HepG2 (cell line): Measurements from ENCODE around the gene ATXN7L3. TPM values are rescaled to one million over a fixed set of nuclear protein-coding genes. Genes with fewer than 3 reads are reported as not detected.
A peak's percentile ranks its signal among the peaks of the same experiment; 100 is the strongest.

Source experiments
- ATAC-seq: fragments of 200-7000 bp; cut with Tn5 transposase; 3 replicates; pipeline ENCODE4 v1.9.1; 2020; ENCODE audit warnings: mild to moderate bottlenecking, moderate library complexity
- BruUV-seq: library from RNA; stranded (reverse); fragments of 400-500 nt; replicated peaks from 2 replicates; lab custom pipeline; 2021; lab: Mats Ljungman, UMichigan
- CTCF ChIA-PET: fragments of 300-600 bp; formaldehyde crosslinking; extraction: SDS; loops from one replicate; lab custom pipeline; 2021; ENCODE audit warnings: low total read pairs, inconsistent platforms, low intra/inter-chr PET ratio; lab: Yijun Ruan, JAX
- POLR2A ChIA-PET: fragments of 350-600 bp; sonication (Branson Sonifier 250); formaldehyde crosslinking; loops from one replicate; lab custom pipeline; 2020; ENCODE audit warnings: antibody characterized with exemption, inconsistent platforms; lab: Yijun Ruan, JAX
- DNase-seq: peaks from one replicate; pipeline ENCODE4 v3.0.0-alpha.2; 2015; ENCODE audit warnings: low spot score
- FAIRE-seq: peaks from 3 replicates; lab custom pipeline; 2011; peaks lifted over from hg19 to GRCh38; lab: Jason Lieb, UNC
- H2AFZ ChIP-seq: one replicate; pipeline ENCODE4 v1.6.1; 2011; ENCODE audit warnings: low read length, inconsistent platforms
- H3K27ac ChIP-seq: fragments of 300-600 bp; 3 replicates; pipeline ENCODE4 v1.8.0; 2011; ENCODE audit warnings: mixed run types, mild to moderate bottlenecking, mixed read lengths, low read length, inconsistent platforms; ENCODE audit not compliant: insufficient read depth; ENCODE audit errors: extremely low read length
- H3K27me3 ChIP-seq, 2 experiments: fragments of 200-600 bp in 1 of 2; 2 replicates in 1 of 2; 3 replicates in 1 of 2; pipeline versions ENCODE4 v1.6.0 to v1.8.0; 2011; ENCODE audit warnings: low read length in 2 of 2, mild to moderate bottlenecking in 2 of 2, moderate library complexity in 2 of 2, inconsistent platforms in 1 of 2; ENCODE audit not compliant: insufficient read depth in 2 of 2, control insufficient read depth in 1 of 2
- H3K36me3 ChIP-seq, 2 experiments: fragments of 200-600 bp in 1 of 2; replicated peaks in 1 of 2; 2 replicates in 1 of 2; 3 replicates in 1 of 2; pipeline versions ENCODE4 v1.5.1 to v1.8.0; 2011; ENCODE audit warnings: low read length in 2 of 2, inconsistent platforms in 1 of 2; ENCODE audit not compliant: insufficient read depth in 2 of 2, control insufficient read depth in 1 of 2
- H3K4me1 ChIP-seq: 2 replicates; pipeline ENCODE4 v1.5.1; 2012; ENCODE audit warnings: low read length, inconsistent platforms; ENCODE audit not compliant: insufficient read depth
- H3K4me2 ChIP-seq: 2 replicates; pipeline ENCODE4 v1.6.0; 2011; ENCODE audit warnings: low read depth, low read length, inconsistent platforms
- H3K4me3 ChIP-seq, 3 experiments: fragments of 200-600 bp in 1 of 3; sonication (generic), shearing (Covaris generic) in 1 of 3; replicated peaks in 1 of 3; 2 replicates each; pipeline ENCODE4 v1.5.1; 2011 to 2016; ENCODE audit warnings: low read length in 3 of 3, inconsistent platforms in 2 of 3, low read depth in 2 of 3, mild to moderate bottlenecking in 2 of 3, control low read depth in 1 of 3, mixed read lengths in 1 of 3; ENCODE audit not compliant: insufficient read depth in 1 of 3
- H3K79me2 ChIP-seq: one replicate; pipeline ENCODE4 v1.6.1; 2011; ENCODE audit warnings: low read length, inconsistent platforms; ENCODE audit not compliant: insufficient read depth
- H3K9ac ChIP-seq: 2 replicates; pipeline ENCODE4 v1.6.0; 2011; ENCODE audit warnings: mild to moderate bottlenecking, low read depth, low read length, inconsistent platforms; ENCODE audit not compliant: insufficient read depth
- H3K9me3 ChIP-seq: 2 replicates; pipeline ENCODE4 v1.5.1; 2012; ENCODE audit warnings: mild to moderate bottlenecking, low read length
- H4K20me1 ChIP-seq: 2 replicates; pipeline ENCODE4 v1.6.0; 2011; ENCODE audit warnings: inconsistent platforms, mild to moderate bottlenecking, low read length, moderate library complexity; ENCODE audit not compliant: insufficient read depth
- BHLHE40 ChIP-seq: IDR thresholded peaks from 2 replicates; pipeline ENCODE4 v1.6.1; 2011; ENCODE audit warnings: low read length, improper control_type of control experiment
- BRD4 ChIP-seq: sonication (generic); formaldehyde crosslinking; IDR thresholded peaks from 2 replicates; pipeline ENCODE4 v1.4.0; 2020; ENCODE audit warnings: missing genetic modification reagents
- EEA1 ChIP-seq: sonication (generic); formaldehyde crosslinking; IDR thresholded peaks from 2 replicates; pipeline ENCODE4 v1.5.1; 2020; ENCODE audit warnings: mild to moderate bottlenecking, missing genetic modification reagents, borderline replicate concordance
- GABPA ChIP-seq, 2 experiments: IDR thresholded peaks; 2 replicates each; pipeline ENCODE4 v1.6.1; 2011 to 2016; ENCODE audit warnings: low read depth in 2 of 2, low read length in 1 of 2, missing biosample characterization in 1 of 2, missing genetic modification characterization in 1 of 2
- MAZ ChIP-seq, 2 experiments: sonication (generic) in 1 of 2; formaldehyde crosslinking in 1 of 2; IDR thresholded peaks; 2 replicates each; pipeline versions ENCODE4 v1.5.0 to v1.6.1; 2012 to 2020; ENCODE audit warnings: low read depth in 2 of 2, mild to moderate bottlenecking in 2 of 2, borderline replicate concordance in 1 of 2, improper control_type of control experiment in 1 of 2, low read length in 1 of 2, missing genetic modification reagents in 1 of 2, moderate library complexity in 1 of 2
- NFIB ChIP-seq: sonication (generic); formaldehyde crosslinking; IDR thresholded peaks from 2 replicates; pipeline ENCODE4 v1.9.0; 2021; ENCODE audit warnings: missing genetic modification reagents, mild to moderate bottlenecking, borderline replicate concordance
- RARA ChIP-seq: IDR thresholded peaks from 2 replicates; pipeline ENCODE4 v1.6.1; 2016; ENCODE audit warnings: missing genetic modification reagents, missing compliant biosample characterization
- SMAD3 ChIP-seq: sonication (generic); formaldehyde crosslinking; IDR thresholded peaks from 2 replicates; pipeline ENCODE4 v1.4.0; 2020; ENCODE audit warnings: missing genetic modification reagents
- TBX2 ChIP-seq: sonication (generic); formaldehyde crosslinking; IDR thresholded peaks from 2 replicates; pipeline ENCODE4 v1.5.0; 2020; ENCODE audit warnings: missing genetic modification reagents, mild to moderate bottlenecking, borderline replicate concordance
- ZBTB20 ChIP-seq: sonication (generic); formaldehyde crosslinking; IDR thresholded peaks from 2 replicates; pipeline ENCODE4 v1.8.1; 2023; ENCODE audit warnings: missing genetic modification reagents, low read depth, mild to moderate bottlenecking, borderline replicate concordance
- ZFY ChIP-seq: sonication (generic); formaldehyde crosslinking; IDR thresholded peaks from 2 replicates; pipeline ENCODE4 v1.4.0; 2020; ENCODE audit warnings: missing genetic modification reagents
- ZNF7 ChIP-seq: IDR thresholded peaks from 2 replicates; pipeline ENCODE4 v1.6.1; 2016; ENCODE audit warnings: missing biosample characterization, missing genetic modification reagents
- WGBS: methylation state at CpG from one replicate; pipeline ENCODE4 v1.1.6; 2017; ENCODE audit warnings: low lambda C conversion rate; 5-methylcytosine and 5-hydroxymethylcytosine counted together
- in situ Hi-C: cut with HindIII; loops from 2 replicates; pipeline ENCODE4 v1.10.0; 2017; ENCODE audit warnings: low pct_unique_long_range_greater_than_20kb; ENCODE audit not compliant: extremely low pct_ligation_motif_present
- intact Hi-C: fragments of 100-400 bp; cut with micrococcal nuclease; formaldehyde crosslinking; loops from one replicate; pipeline ENCODE4 v1.10.0; 2022; ENCODE audit not compliant: unreplicated experiment
- polyA plus RNA-seq, 8 experiments: library from polyadenylated mRNA; depleted of rRNA in 3 of 8; stranded (reverse) in 7 of 8; unstranded in 1 of 8; fragments of >200 nt; fragmentation: Illumina TruSeq in 4 of 8; extraction: Trizol in 4 of 8; gene quantifications; 2 replicates each; pipeline versions ENCODE4 v1.2.1 to v1.2.3, GENCODE V29; 2011 to 2016; ENCODE audit warnings: low read depth in 4 of 8, missing spikeins in 1 of 8, mixed read lengths in 1 of 8; ENCODE audit not compliant: insufficient read depth in 1 of 8
- total RNA-seq, 5 experiments: library from RNA; depleted of rRNA; stranded (reverse); fragments of >200 nt; fragmentation: Illumina TruSeq; extraction: Trizol; gene quantifications; 2 replicates each; pipeline ENCODE4 v1.2.3, GENCODE V29; 2016; ENCODE audit warnings: low read depth in 1 of 5
- TF ChIP-seq, protein P1 (sequence below): IDR thresholded peaks from 2 replicates; pipeline ENCODE4 v1.6.1; 2018; ENCODE audit warnings: missing genetic modification reagents, mild to moderate bottlenecking, missing compliant biosample characterization
- TF ChIP-seq, protein P2 (sequence below): sonication (generic); formaldehyde crosslinking; IDR thresholded peaks from 2 replicates; pipeline ENCODE4 v1.5.0; 2020; ENCODE audit warnings: mild to moderate bottlenecking, missing genetic modification reagents, borderline replicate concordance

The ATXN7L3 gene
- total and polyA plus RNA-seq, 2 of the 13 experiments (the other 11 are each of a cell fraction or from before 2014, with no cell fraction given), result 44.5 to 59.1 TPM

DNA sequence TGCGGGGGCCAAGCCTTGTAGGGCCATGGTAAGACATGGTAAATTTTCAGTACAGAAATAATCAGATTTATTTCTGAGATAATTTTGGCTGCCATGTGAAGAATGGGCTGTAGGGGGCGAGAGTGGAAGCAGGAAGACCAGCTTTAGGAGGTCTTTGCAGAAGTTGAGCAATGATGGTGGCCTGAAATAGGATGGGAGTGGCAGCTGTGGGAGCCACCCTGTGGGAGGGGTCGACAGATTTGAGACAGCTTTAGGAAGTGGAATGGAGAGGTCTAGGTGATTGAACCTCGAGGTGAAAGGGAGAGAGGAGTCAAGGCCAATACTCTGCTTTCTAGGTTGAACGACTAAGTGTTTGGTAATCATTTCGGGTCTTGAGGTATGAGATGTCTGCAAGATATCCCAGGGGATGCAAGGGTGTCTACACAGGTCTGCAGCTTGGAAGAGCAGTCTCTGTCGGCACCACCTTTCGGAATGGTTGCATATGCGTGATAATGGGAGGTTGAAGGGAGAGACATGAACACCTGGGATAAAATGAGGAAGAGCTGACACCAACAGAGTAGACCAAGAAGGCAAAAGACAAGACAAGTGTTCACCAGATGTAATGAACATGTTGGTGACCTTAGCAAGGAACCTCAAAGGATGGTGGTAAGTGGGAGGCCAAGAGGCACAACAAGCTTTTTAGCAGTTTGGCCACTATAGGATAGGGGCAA is 4.2 kb upstream of the ATXN7L3 start (continued):
- TF ChIP-seq SMAD3 (CRISPR knock-in tag), result no peak
- TF ChIP-seq, protein P1, sequence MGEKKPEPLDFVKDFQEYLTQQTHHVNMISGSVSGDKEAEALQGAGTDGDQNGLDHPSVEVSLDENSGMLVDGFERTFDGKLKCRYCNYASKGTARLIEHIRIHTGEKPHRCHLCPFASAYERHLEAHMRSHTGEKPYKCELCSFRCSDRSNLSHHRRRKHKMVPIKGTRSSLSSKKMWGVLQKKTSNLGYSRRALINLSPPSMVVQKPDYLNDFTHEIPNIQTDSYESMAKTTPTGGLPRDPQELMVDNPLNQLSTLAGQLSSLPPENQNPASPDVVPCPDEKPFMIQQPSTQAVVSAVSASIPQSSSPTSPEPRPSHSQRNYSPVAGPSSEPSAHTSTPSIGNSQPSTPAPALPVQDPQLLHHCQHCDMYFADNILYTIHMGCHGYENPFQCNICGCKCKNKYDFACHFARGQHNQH (CRISPR knock-in tag), result peak; percentile 37; the same call in 1 of the 2 replicates
- no peak for TF ChIP-seq RARA (CRISPR knock-in tag)
- no peak for TF ChIP-seq GABPA (IDR thresholded peaks at IDR 0.05; ENCODE audit: low read depth, low read length)
- no peak for TF ChIP-seq GABPA (CRISPR knock-in tag; IDR thresholded peaks at IDR 0.05; ENCODE audit: low read depth)
- TF ChIP-seq MAZ (IDR thresholded peaks at IDR 0.05; ENCODE audit: borderline replicate concordance, low read depth, low read length), result no peak
- TF ChIP-seq MAZ (CRISPR knock-in tag; IDR thresholded peaks at IDR 0.05; ENCODE audit: low read depth), result 0 out of 2 replicates have a peak, but pooled peaks have one; percentile 24

DNA sequence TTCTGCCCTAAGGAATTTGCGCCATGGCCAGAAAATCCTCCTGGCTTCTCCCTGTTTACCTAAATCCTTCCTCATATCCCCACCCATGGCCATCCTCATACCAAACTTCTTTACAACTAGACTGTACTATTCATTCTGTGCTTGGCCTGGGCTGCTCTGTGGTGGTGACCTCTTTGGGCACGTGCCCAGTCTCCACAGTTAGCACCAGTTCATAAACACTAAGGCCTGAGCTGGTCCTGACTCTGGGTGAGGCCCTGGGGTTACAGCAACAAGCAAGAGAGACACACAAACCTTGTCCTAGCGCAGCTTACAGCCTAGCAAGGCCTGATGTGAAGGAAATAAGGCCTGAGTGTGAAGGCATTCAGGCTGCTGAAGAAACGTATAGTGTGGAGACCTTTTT is 3.1 kb upstream of the ATXN7L3 start:
- ATAC-seq (no peak), DNase-seq (no peak), FAIRE-seq (no peak)
- Histone ChIP-seq H3K36me3 (peaks cover 3 to 8% of the 10 kb centered on the region in 2 experiments; a peak in 4 of 5 replicates), H3K9me3 (no peaks in the 10 kb centered on the region), H3K9ac (no peak overlapping the region), H2AFZ (no peak overlapping the region), H3K4me2 (no peak overlapping the region), H3K79me2 (peaks cover 12% of the 10 kb centered on the region), H3K27ac (no peak overlapping the region), H3K4me3 (no peak overlapping the region), H3K4me1 (peaks cover 33% of the 10 kb centered on the region), H3K27me3 (no peaks in the 10 kb centered on the region; a peak in 1 of 5 replicates), H4K20me1 (0 out of 2 replicates have a peak, but pooled peaks cover 7% of the 10 kb centered on the region)
- in situ Hi-C loops (no loop called here), intact Hi-C loops (loop anchor here (2.0 to 5.0 kb wide), 2 partner anchors 16 to 125 kb away; partner anchors contain the start of gene UBTF)
- 45% methylated on average over 4 of the region's 4 CpGs for WGBS
- no TSS peak for BruUV-seq
- CTCF ChIA-PET, result interaction anchor here (1.4 to 1.9 kb wide), 2 partner anchors 15 to 143 kb away, joined by 5 to 13 read pairs; partner anchors contain the start of gene GRN
- POLR2A ChIA-PET, result interaction anchor here (1.1 to 1.6 kb wide), 2 partner anchors 16 kb away, joined by 3 to 4 read pairs; partner anchors contain the start of gene TMUB2
- TF ChIP-seq BHLHE40, result peak; percentile 65
- peak; percentile 7; the same call in 1 of the 2 replicates for TF ChIP-seq ZFY (CRISPR knock-in tag)
- TF ChIP-seq TBX2 (CRISPR knock-in tag), result no peak
- TF ChIP-seq, protein P2, sequence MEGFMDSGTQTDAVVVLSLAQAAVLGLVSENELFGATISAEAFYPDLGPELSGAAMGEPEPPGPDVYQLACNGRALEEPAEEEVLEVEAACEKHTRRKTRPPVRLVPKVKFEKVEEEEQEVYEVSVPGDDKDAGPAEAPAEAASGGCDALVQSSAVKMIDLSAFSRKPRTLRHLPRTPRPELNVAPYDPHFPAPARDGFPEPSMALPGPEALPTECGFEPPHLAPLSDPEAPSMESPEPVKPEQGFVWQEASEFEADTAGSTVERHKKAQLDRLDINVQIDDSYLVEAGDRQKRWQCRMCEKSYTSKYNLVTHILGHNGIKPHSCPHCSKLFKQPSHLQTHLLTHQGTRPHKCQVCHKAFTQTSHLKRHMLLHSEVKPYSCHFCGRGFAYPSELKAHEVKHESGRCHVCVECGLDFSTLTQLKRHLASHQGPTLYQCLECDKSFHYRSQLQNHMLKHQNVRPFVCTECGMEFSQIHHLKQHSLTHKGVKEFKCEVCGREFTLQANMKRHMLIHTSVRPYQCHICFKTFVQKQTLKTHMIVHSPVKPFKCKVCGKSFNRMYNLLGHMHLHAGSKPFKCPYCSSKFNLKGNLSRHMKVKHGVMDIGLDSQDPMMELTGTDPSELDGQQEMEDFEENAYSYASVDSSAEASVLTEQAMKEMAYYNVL (CRISPR knock-in tag), result no peak
- TF ChIP-seq BRD4 (CRISPR knock-in tag), result no peak
- peak; percentile 64; the same call in 1 of the 2 replicates for TF ChIP-seq ZNF7 (CRISPR knock-in tag)
- 0 out of 2 replicates have a peak, but pooled peaks have one; percentile 28 for TF ChIP-seq NFIB
- TF ChIP-seq EEA1 (CRISPR knock-in tag), result no peak
- no peak for TF ChIP-seq ZBTB20 (CRISPR knock-in tag)
